H9 (cell line): ENCODE measurements around the gene GPR153. TPM values are rescaled to one million over a fixed set of nuclear protein-coding genes. Genes with fewer than 3 reads are reported as not detected.

Experiments used
- DNase-seq: peaks from one replicate; pipeline ENCODE4 v3.0.0-alpha.2; 2017
- H2AFZ ChIP-seq: one replicate; pipeline ENCODE4 v1.6.1; 2013; ENCODE audit warnings: mild to moderate bottlenecking, low read length, control low read depth, moderate library complexity
- H2AK5ac ChIP-seq: 2 replicates; pipeline ENCODE4 v1.6.1; 2013; ENCODE audit warnings: low read length, control low read depth, mixed read lengths; ENCODE audit not compliant: insufficient read length
- H2BK120ac ChIP-seq: one replicate; pipeline ENCODE4 v1.6.1; 2013; ENCODE audit warnings: low read depth, mild to moderate bottlenecking, low read length, control low read depth, inconsistent platforms; ENCODE audit not compliant: poor library complexity, severe bottlenecking
- H2BK12ac ChIP-seq: 2 replicates; pipeline ENCODE4 v1.6.1; 2013; ENCODE audit warnings: low read length, control low read depth, mixed read lengths, low read depth; ENCODE audit not compliant: insufficient read length
- H2BK15ac ChIP-seq: 2 replicates; pipeline ENCODE4 v1.6.1; 2013; ENCODE audit warnings: low read depth, low read length, control low read depth
- H2BK20ac ChIP-seq: one replicate; pipeline ENCODE4 v1.6.1; 2013; ENCODE audit warnings: low read depth, mild to moderate bottlenecking, low read length, control low read depth, inconsistent platforms; ENCODE audit not compliant: poor library complexity, severe bottlenecking
- H2BK5ac ChIP-seq: 2 replicates; pipeline ENCODE4 v1.6.1; 2013; ENCODE audit warnings: low read length, control low read depth, mixed read lengths; ENCODE audit not compliant: insufficient read length
- H3K14ac ChIP-seq: 2 replicates; pipeline ENCODE4 v1.6.1; 2013; ENCODE audit warnings: low read length, control low read depth; ENCODE audit not compliant: insufficient read depth
- H3K18ac ChIP-seq: 2 replicates; pipeline ENCODE4 v1.6.1; 2013; ENCODE audit warnings: low read depth, mild to moderate bottlenecking, mixed read lengths, low read length, control low read depth; ENCODE audit not compliant: insufficient read length
- H3K23ac ChIP-seq: 2 replicates; pipeline ENCODE4 v1.6.1; 2013; ENCODE audit warnings: low read length, control low read depth, mixed read lengths, low read depth; ENCODE audit not compliant: insufficient read length
- H3K23me2 ChIP-seq: 2 replicates; pipeline ENCODE4 v1.6.1; 2013; ENCODE audit warnings: low read depth, mild to moderate bottlenecking, mixed read lengths, low read length, control low read depth; ENCODE audit not compliant: insufficient read length, poor library complexity, severe bottlenecking
- H3K27ac ChIP-seq: 2 replicates; pipeline ENCODE4 v1.5.1; 2013; ENCODE audit warnings: low read length, control low read depth, mixed read lengths, low read depth; ENCODE audit not compliant: insufficient read length
- H3K27me3 ChIP-seq: 2 replicates; pipeline ENCODE4 v1.6.1; 2013; ENCODE audit warnings: low read length, control low read depth, inconsistent platforms; ENCODE audit not compliant: insufficient read depth
- H3K4ac ChIP-seq: 2 replicates; pipeline ENCODE4 v1.6.1; 2013; ENCODE audit warnings: low read depth, mild to moderate bottlenecking, control low read depth, inconsistent platforms, low read length, moderate library complexity
- H3K4me1 ChIP-seq: 2 replicates; pipeline ENCODE4 v1.6.1; 2013; ENCODE audit warnings: low read length, control low read depth, inconsistent platforms; ENCODE audit not compliant: insufficient read depth
- H3K4me2 ChIP-seq: 2 replicates; pipeline ENCODE4 v1.6.1; 2013; ENCODE audit warnings: low read length, control low read depth, mixed read lengths; ENCODE audit not compliant: insufficient read length, insufficient read depth
- H3K56ac ChIP-seq: 2 replicates; pipeline ENCODE4 v1.6.1; 2013; ENCODE audit warnings: low read depth, mild to moderate bottlenecking, mixed read lengths, low read length, control low read depth; ENCODE audit not compliant: insufficient read length
- H3K79me1 ChIP-seq: 2 replicates; pipeline ENCODE4 v1.6.1; 2013; ENCODE audit warnings: low read depth, mild to moderate bottlenecking, moderate library complexity, low read length, control low read depth, inconsistent platforms; ENCODE audit not compliant: insufficient read depth, poor library complexity, severe bottlenecking
- H3K79me2 ChIP-seq: 2 replicates; pipeline ENCODE4 v1.6.1; 2013; ENCODE audit warnings: low read length, control low read depth, inconsistent platforms; ENCODE audit not compliant: insufficient read depth
- H3K9ac ChIP-seq: 2 replicates; pipeline ENCODE4 v1.6.1; 2013; ENCODE audit warnings: low read length, control low read depth, mixed read lengths; ENCODE audit not compliant: insufficient read length; ENCODE audit errors: extremely low read depth
- H3K9me3 ChIP-seq: one replicate; pipeline ENCODE4 v1.6.1; 2013; ENCODE audit warnings: low read depth, low read length, inconsistent platforms; ENCODE audit not compliant: control insufficient read depth
- H3T11ph ChIP-seq: one replicate; pipeline ENCODE4 v1.6.1; 2013; ENCODE audit warnings: mild to moderate bottlenecking, low read length, control low read depth, inconsistent platforms
- H4K20me1 ChIP-seq: one replicate; pipeline ENCODE4 v1.6.1; 2013; ENCODE audit not compliant: control insufficient read depth, insufficient read length, insufficient read depth
- H4K5ac ChIP-seq: 2 replicates; pipeline ENCODE4 v1.6.1; 2013; ENCODE audit warnings: low read depth, mild to moderate bottlenecking, mixed read lengths, low read length, control low read depth; ENCODE audit not compliant: insufficient read length
- H4K8ac ChIP-seq: replicated peaks from 2 replicates; pipeline ENCODE4 v1.6.1; 2013; ENCODE audit warnings: low read length, control low read depth, mixed read lengths, low read depth; ENCODE audit not compliant: insufficient read length
- H4K91ac ChIP-seq: 2 replicates; pipeline ENCODE4 v1.6.1; 2013; ENCODE audit warnings: low read depth, mild to moderate bottlenecking, moderate library complexity, mixed read lengths, low read length, control low read depth; ENCODE audit not compliant: insufficient read length
- H3K27ac Mint-ChIP-seq, 3 experiments: 2 replicates in 2 of 3; 3 replicates in 1 of 3; pipeline ENCODE4 v1.8.0; 2020 to 2021; ENCODE audit warnings: mixed read lengths in 3 of 3, mild to moderate bottlenecking in 1 of 3, moderate library complexity in 1 of 3
- H3K27me3 Mint-ChIP-seq: 2 replicates; pipeline ENCODE4 v1.8.0; 2021; ENCODE audit warnings: low read depth, mild to moderate bottlenecking, moderate library complexity, mixed read lengths
- H3K36me3 Mint-ChIP-seq, 3 experiments: 2 replicates in 2 of 3; 3 replicates in 1 of 3; pipeline ENCODE4 v1.8.0; 2020 to 2021; ENCODE audit warnings: low read depth in 3 of 3, mixed read lengths in 3 of 3; ENCODE audit not compliant: insufficient read depth in 1 of 3
- H3K4me1 Mint-ChIP-seq, 2 experiments: 2 replicates each; pipeline ENCODE4 v1.8.0; 2020; ENCODE audit warnings: mixed read lengths in 2 of 2
- H3K4me3 Mint-ChIP-seq, 2 experiments: 2 replicates in 1 of 2; 3 replicates in 1 of 2; pipeline ENCODE4 v1.8.0; 2020 to 2021; ENCODE audit warnings: mild to moderate bottlenecking in 2 of 2, mixed read lengths in 2 of 2, moderate library complexity in 1 of 2
- H3K9me3 Mint-ChIP-seq, 2 experiments: 2 replicates in 1 of 2; 3 replicates in 1 of 2; pipeline ENCODE4 v1.8.0; 2020; ENCODE audit warnings: mild to moderate bottlenecking in 2 of 2, mixed read lengths in 2 of 2, moderate library complexity in 1 of 2
- WGBS: extraction: QIAGEN DNeasy Blood & Tissue Kit; methylation state at CpG from one replicate; pipeline ENCODE4 v1.1.7; 2013; ENCODE audit warnings: missing lambda C conversion rate, low lambda C conversion rate, mixed read lengths; ENCODE audit not compliant: insufficient read length; ENCODE audit errors: extremely low coverage; 5-methylcytosine and 5-hydroxymethylcytosine counted together
- total RNA-seq: library from RNA; stranded (reverse); gene quantifications from 2 replicates; pipeline ENCODE4 v1.2.1, GENCODE V29; 2021
- TF ChIP-seq, protein P1 (sequence below): fragments of 200-600 bp; sonication (generic); conservative IDR thresholded peaks from 3 replicates; pipeline ENCODE4 v1.8.0; 2021; ENCODE audit warnings: antibody characterized with exemption, mild to moderate bottlenecking

Gene GPR153
- total RNA-seq, 1 experiment from 2014 or later = 8.9 TPM

DNA sequence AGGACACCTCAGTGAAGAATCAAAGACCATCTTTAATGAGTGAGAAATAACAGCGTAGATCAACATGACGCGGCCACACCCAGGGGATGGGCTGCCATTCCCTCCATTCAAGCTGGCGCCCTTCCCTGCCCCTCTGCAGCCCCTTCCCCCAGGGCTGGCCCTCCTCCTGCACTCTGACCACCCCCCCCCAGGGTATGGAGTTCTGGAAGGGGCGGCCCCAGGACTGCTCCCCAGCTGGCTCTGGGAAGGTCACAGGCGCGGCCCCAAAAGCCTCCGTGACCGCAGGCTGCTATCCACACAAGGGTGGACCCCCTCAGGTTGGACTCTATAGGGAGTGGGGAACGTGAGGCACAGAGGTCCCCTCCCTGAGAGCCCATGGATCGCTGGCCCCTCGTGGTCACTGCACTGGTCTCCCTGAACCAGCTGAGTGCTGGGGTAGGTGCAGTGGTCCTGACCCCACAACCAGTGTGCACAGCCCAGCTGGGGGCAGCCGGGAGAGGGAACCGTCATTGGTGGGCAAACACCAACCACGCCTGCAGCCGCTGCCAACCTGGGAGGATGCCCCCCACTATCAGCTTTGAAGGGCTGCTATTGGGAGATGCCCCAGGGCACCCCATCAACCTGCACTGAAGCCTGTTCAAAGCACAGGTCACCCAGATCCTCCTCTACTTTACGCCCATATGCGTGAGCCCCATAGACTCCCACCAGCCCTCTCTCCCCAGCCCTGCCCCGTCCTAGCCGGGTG is 16.1 kb upstream of the GPR153 start:
- Histone ChIP-seq H2BK20ac (no peak overlapping the region), H2BK15ac (no peak overlapping the region), H4K5ac (no peak overlapping the region), H3K79me1 (no peaks in the 10 kb centered on the region), H2AK5ac (no peak overlapping the region), H4K8ac (no peak overlapping the region), H3K18ac (no peak overlapping the region), H4K91ac (no peak overlapping the region), H3K27ac (no peak overlapping the region), H2BK12ac (no peak overlapping the region), H3K79me2 (no peaks in the 10 kb centered on the region), H3K9me3 (no peaks in the 10 kb centered on the region), H3K9ac (no peak overlapping the region), H4K20me1 (peaks cover 3% of the 10 kb centered on the region), H3K56ac (no peak overlapping the region), H3K27me3 (no peaks in the 10 kb centered on the region), H2AFZ (no peak overlapping the region), H3T11ph (no peak overlapping the region), H3K23ac (no peak overlapping the region), H3K4me1 (0 out of 2 replicates have a peak, but pooled peaks cover 4% of the 10 kb centered on the region), H2BK120ac (no peak overlapping the region), H2BK5ac (no peak overlapping the region), H3K14ac (no peak overlapping the region), H3K23me2 (no peaks in the 10 kb centered on the region), H3K4ac (no peak overlapping the region), H3K4me2 (no peak overlapping the region)
- no CpG with 5 or more reads among the region's 20 CpGs for WGBS
- Mint-ChIP-seq H3K36me3 (peaks cover 5 to 10% (median 7%) of the 10 kb centered on the region in 3 experiments; a peak in 4 of 7 replicates), H3K4me1 (peaks cover 28 to 44% of the 10 kb centered on the region in 2 experiments), H3K4me3 (0 out of 5 replicates have a peak overlapping the region, but pooled peaks of 1 of the 2 experiments have one; percentile 28), H3K27ac (peak overlapping the region in 1 of 3 experiments; percentile 53; a peak in 2 of 7 replicates), H3K27me3 (no peaks in the 10 kb centered on the region; the same call in 1 of the 2 replicates), H3K9me3 (no peaks in the 10 kb centered on the region)
- TF ChIP-seq, protein P1, sequence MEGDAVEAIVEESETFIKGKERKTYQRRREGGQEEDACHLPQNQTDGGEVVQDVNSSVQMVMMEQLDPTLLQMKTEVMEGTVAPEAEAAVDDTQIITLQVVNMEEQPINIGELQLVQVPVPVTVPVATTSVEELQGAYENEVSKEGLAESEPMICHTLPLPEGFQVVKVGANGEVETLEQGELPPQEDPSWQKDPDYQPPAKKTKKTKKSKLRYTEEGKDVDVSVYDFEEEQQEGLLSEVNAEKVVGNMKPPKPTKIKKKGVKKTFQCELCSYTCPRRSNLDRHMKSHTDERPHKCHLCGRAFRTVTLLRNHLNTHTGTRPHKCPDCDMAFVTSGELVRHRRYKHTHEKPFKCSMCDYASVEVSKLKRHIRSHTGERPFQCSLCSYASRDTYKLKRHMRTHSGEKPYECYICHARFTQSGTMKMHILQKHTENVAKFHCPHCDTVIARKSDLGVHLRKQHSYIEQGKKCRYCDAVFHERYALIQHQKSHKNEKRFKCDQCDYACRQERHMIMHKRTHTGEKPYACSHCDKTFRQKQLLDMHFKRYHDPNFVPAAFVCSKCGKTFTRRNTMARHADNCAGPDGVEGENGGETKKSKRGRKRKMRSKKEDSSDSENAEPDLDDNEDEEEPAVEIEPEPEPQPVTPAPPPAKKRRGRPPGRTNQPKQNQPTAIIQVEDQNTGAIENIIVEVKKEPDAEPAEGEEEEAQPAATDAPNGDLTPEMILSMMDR = no peak
- DNase-seq = no peak
